NK-92 treated with Interleukin-12 subunit alpha and Interleukin-12 subunit beta, amount 100 ng/mL, for 24 hours (cell line): ENCODE measurements around the gene SSTR5.

Source experiments
- DNase-seq: peaks from one replicate; lab custom pipeline; 2025; lab: John Stamatoyannopoulos, UW

The SSTR5 gene

DNA sequence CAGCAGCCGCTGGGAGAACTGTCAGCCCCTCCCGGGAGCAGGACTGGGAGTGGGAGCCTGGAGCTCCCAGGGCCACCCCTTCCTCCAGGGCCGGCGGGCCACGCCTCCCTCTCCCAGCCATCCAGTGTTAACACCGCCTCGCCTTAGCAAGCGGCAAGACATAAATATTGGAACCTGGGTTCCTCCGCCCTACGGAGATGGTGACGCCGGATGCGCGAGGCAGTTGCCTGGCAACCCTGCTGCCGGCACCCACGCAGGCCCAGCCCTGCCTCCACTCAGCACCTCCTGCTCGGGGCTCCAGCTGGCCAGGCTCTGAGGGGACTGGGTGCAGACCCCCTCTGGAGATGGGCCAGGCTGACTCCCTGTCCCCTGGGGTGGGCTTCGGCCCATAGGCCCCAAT lies 52.9 kb downstream of the SSTR5 start:
- no peak for DNase-seq

DNA sequence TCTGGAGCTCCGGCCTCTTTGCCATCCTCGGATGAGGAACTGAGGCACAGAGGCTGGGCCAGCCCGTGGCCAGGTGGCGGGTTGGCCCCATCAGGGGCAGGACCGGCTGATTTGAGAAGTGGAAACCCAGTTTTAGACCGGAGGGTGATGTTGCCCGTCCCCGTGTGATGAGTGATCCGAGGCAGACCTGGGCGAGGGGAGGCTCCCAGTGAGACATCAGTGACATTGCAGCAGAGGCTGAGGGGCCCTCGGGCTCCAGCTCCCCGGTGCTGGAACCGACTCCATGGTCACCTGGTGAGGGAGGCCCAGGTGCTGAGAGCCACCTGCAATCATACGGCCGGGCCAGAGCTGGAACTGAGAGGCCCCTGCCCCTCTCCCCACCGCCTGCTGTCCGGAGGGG lies 53.5 kb downstream of the SSTR5 start:
- no peak for DNase-seq

DNA sequence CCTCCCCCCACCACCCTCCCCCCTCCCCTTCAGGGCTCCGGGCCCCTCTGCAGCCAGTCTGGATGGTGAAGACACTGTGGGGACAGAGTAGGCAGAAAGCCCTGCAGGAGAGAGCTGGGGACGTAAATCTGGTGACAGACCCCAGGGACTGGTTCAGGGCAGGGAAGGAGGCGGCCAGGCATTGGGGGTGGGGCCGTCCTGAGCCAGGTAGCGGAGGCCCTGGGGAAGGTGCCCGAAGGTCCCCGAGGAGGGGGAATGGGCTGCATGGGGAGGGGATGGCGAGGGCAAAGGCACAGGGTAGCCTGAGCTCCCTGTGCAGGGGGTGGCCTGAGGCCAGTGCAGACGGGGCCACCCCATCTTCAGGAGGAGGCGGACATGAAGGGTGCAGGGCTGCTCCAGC lies 54.0 kb downstream of the SSTR5 start:
- DNase-seq = no peak

- DNase-seq = no peak
Measured at GRCh38 chr16:1127101-1127500, 54.6 kb downstream of the SSTR5 start.

DNA sequence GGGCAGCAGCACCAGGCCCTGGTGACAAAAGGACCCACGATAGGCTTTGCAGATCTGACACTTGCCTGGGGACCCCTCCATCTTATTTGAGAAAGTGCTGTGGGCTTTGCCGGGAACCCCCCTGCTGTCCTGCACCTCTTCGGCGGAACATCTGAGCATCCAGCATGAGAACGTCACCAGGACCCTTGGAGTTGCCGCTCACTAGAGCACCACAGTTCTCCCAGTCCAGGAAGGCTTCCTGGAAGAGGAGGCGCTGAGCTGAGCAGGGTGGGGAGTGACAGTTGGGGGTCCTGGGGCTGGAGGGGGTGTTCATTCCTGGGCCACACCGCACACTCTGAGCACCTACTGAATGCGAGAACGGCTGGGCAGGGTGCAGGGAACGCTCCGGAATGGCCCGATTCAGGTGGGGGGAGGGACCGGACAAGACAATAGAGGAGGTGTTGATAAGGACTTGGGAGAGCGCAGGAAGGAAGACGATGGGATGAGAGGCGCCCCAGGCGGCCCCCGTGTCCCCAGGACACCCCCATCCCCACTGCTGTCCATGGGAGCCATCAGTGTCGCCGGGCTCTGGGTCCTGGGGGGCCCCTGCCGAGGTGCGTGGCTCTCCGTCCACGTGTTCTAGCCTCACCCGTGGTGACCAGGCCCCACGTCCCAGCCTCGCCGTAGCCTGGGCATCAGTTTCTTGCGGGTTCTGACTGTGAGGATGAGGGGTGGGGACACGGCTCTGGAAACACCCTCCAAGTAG lies 55.6 kb downstream of the SSTR5 start:
- no peak for DNase-seq

GRCh38 chr16:1129106-1129960 lies 56.8 kb downstream of the SSTR5 start:
- no peak for DNase-seq

- no peak for DNase-seq
Measured at GRCh38 chr16:1130382-1130781, 57.8 kb downstream of the SSTR5 start.
